Upper lobe of left lung (tissue), 4 donors: Measurements from ENCODE around the gene SAV1.

Source experiments
- CTCF ChIP-seq, 6 experiments: fragments of 450-650 bp in 4 of 6; fragments of 200-600 bp in 2 of 6; sonication (generic) in 2 of 6; IDR thresholded peaks; one replicate each; pipeline ENCODE4 v1.5.1; 2016 to 2019; ENCODE audit warnings: antibody characterized with exemption in 6 of 6
- POLR2AphosphoS5 ChIP-seq, 2 donors: sonication (generic); formaldehyde crosslinking; IDR thresholded peaks; one replicate each; pipeline ENCODE4 v1.5.1; 2017; ENCODE audit warnings: antibody characterized with exemption in 2 of 2

- TF ChIP-seq CTCF (IDR thresholded peaks at IDR 0.05) (no peak), POLR2AphosphoS5 (IDR thresholded peaks at IDR 0.05) (no peak)
These were observed 45.1 kb downstream of the SAV1 start for GRCh38 chr14:50622978-50623377.
